Endothelial cell of umbilical vein (primary cell): ENCODE results near the gene LCTL. TPM values are rescaled to one million over a fixed set of nuclear protein-coding genes. Genes with fewer than 3 reads are reported as not detected.

Experiments
- BruUV-seq: library from RNA; stranded (reverse); fragments of 400-500 nt; replicated peaks from 2 replicates; lab custom pipeline; 2021; lab: Mats Ljungman, UMichigan
- CTCF ChIA-PET: fragments of 300-600, 350-600 bp; sonication (Branson Sonifier 250); formaldehyde crosslinking; loops from one replicate; lab custom pipeline; 2021; ENCODE audit warnings: antibody characterized with exemption, inconsistent platforms; lab: Charles Lee
- POLR2A ChIA-PET: fragments of 300-600, 350-600 bp; sonication (Branson Sonifier 250); formaldehyde crosslinking; loops from one replicate; lab custom pipeline; 2021; ENCODE audit warnings: antibody characterized with exemption, inconsistent platforms; lab: Charles Lee
- DNase-seq: peaks from one replicate; pipeline ENCODE4 v3.0.0-alpha.2; 2011; ENCODE audit warnings: low read depth, low spot score
- FAIRE-seq: peaks from 2 replicates; lab custom pipeline; 2011; peaks lifted over from hg19 to GRCh38; lab: Jason Lieb, UNC
- H2AFZ ChIP-seq: 2 replicates; pipeline ENCODE4 v1.6.0; 2012; ENCODE audit warnings: low read depth, low read length, control low read depth, inconsistent platforms
- H3K27ac ChIP-seq: 2 replicates; pipeline ENCODE4 v1.5.1; 2011; ENCODE audit warnings: low read depth, mild to moderate bottlenecking, control low read depth, low read length, moderate library complexity; ENCODE audit not compliant: insufficient read depth
- H3K27me3 ChIP-seq, 2 experiments: 2 replicates each; pipeline versions ENCODE4 v1.6.0 to v1.6.1; 2011; ENCODE audit warnings: low read length in 2 of 2, mixed read lengths in 1 of 2; ENCODE audit not compliant: control insufficient read depth in 2 of 2, insufficient read depth in 2 of 2
- H3K36me3 ChIP-seq, 2 experiments: 2 replicates in 1 of 2; 3 replicates in 1 of 2; pipeline ENCODE4 v1.5.1; 2011; ENCODE audit warnings: low read length in 2 of 2, mild to moderate bottlenecking in 1 of 2, moderate library complexity in 1 of 2; ENCODE audit not compliant: control insufficient read depth in 2 of 2, insufficient read depth in 2 of 2; ENCODE audit errors: extremely low read depth in 1 of 2
- H3K4me1 ChIP-seq: 3 replicates; pipeline ENCODE4 v1.5.1; 2011; ENCODE audit warnings: mild to moderate bottlenecking, low read length; ENCODE audit not compliant: control insufficient read depth, insufficient read depth; ENCODE audit errors: extremely low read depth
- H3K4me2 ChIP-seq: 2 replicates; pipeline ENCODE4 v1.6.1; 2011; ENCODE audit warnings: low read length, control low read depth, mixed read lengths; ENCODE audit not compliant: insufficient read depth
- H3K4me3 ChIP-seq, 3 experiments: fragments of 200-600 bp in 1 of 3; sonication (generic), shearing (Covaris generic) in 1 of 3; replicated peaks in 1 of 3; 2 replicates each; pipeline ENCODE4 v1.5.1; 2011 to 2016; ENCODE audit warnings: control low read depth in 3 of 3, low read length in 3 of 3, mild to moderate bottlenecking in 2 of 3, inconsistent platforms in 1 of 3, low read depth in 1 of 3, moderate library complexity in 1 of 3; ENCODE audit not compliant: insufficient read depth in 1 of 3
- H3K79me2 ChIP-seq: 2 replicates; pipeline ENCODE4 v1.6.0; 2012; ENCODE audit warnings: low read length, inconsistent platforms; ENCODE audit not compliant: control insufficient read depth, insufficient read depth
- H3K9ac ChIP-seq: replicated peaks from 2 replicates; pipeline ENCODE3; 2011; ENCODE audit warnings: low read length, control low read depth; ENCODE audit not compliant: insufficient read depth; ENCODE audit errors: extremely low read depth
- H3K9me1 ChIP-seq: replicated peaks from 3 replicates; pipeline ENCODE4 v1.6.0; 2011; ENCODE audit warnings: mild to moderate bottlenecking, low read length; ENCODE audit not compliant: control insufficient read depth, insufficient read depth; ENCODE audit errors: extremely low read depth
- H3K9me3 ChIP-seq: replicated peaks from 2 replicates; pipeline ENCODE4 v1.5.1; 2012; ENCODE audit warnings: low read length, inconsistent platforms; ENCODE audit not compliant: control insufficient read depth, insufficient read depth
- H4K20me1 ChIP-seq: replicated peaks from 2 replicates; pipeline ENCODE3; 2011; ENCODE audit warnings: mild to moderate bottlenecking, low read length; ENCODE audit not compliant: control insufficient read depth, insufficient read depth; ENCODE audit errors: extremely low read depth
- CTCF ChIP-seq, 2 donors: IDR thresholded peaks; 1 replicate in 1 of 2; 2 replicates in 1 of 2; pipeline ENCODE4 v1.5.1; 2011; ENCODE audit warnings: low read length in 2 of 2, mild to moderate bottlenecking in 2 of 2, moderate library complexity in 2 of 2, control low read depth in 1 of 2, inconsistent platforms in 1 of 2, low read depth in 1 of 2; ENCODE audit not compliant: insufficient read depth in 1 of 2; ENCODE audit errors: extremely low read depth in 1 of 2
- FOS ChIP-seq: IDR thresholded peaks from 2 replicates; pipeline ENCODE4 v1.6.1; 2011; ENCODE audit warnings: mild to moderate bottlenecking, low read length, moderate library complexity, borderline replicate concordance; ENCODE audit not compliant: insufficient read depth
- GATA2 ChIP-seq: IDR thresholded peaks from 2 replicates; pipeline ENCODE4 v1.7.0; 2011; ENCODE audit warnings: low read depth, mild to moderate bottlenecking, moderate library complexity, mixed read lengths, low read length; ENCODE audit not compliant: insufficient read length, insufficient read depth
- JUN ChIP-seq: IDR thresholded peaks from 2 replicates; pipeline ENCODE4 v1.6.1; 2011; ENCODE audit warnings: borderline replicate concordance, low read depth; ENCODE audit not compliant: insufficient read length, insufficient read depth
- MAX ChIP-seq: IDR thresholded peaks from 2 replicates; pipeline ENCODE4 v1.6.1; 2011; ENCODE audit not compliant: insufficient read depth, insufficient read length
- MYC ChIP-seq: IDR thresholded peaks from one replicate; pipeline ENCODE4 v1.6.1; 2011; ENCODE audit warnings: mild to moderate bottlenecking, low read depth, low read length
- POLR2A ChIP-seq: IDR thresholded peaks from 2 replicates; pipeline ENCODE4 v1.6.1; 2012; ENCODE audit warnings: low read depth, mild to moderate bottlenecking, control low read depth, low read length
- POLR2AphosphoS5 ChIP-seq: IDR thresholded peaks from 2 replicates; pipeline ENCODE4 v1.6.1; 2012; ENCODE audit warnings: low read depth, mild to moderate bottlenecking, control low read depth, low read length, moderate library complexity; ENCODE audit not compliant: insufficient read depth
- dilution Hi-C: fragments of 300-500 bp; cut with MboI; formaldehyde crosslinking; loops from one replicate; pipeline ENCODE4 v1.15.0; 2019; ENCODE audit warnings: low sequenced_read_pairs; ENCODE audit not compliant: extremely low pct_ligation_motif_present
- intact Hi-C: fragments of 100-400 bp; cut with micrococcal nuclease; formaldehyde crosslinking; loops from one replicate; pipeline ENCODE4 v1.10.0; 2022
- polyA plus RNA-seq, 4 experiments: library from polyadenylated mRNA; depleted of rRNA in 3 of 4; stranded (reverse) in 3 of 4; unstranded in 1 of 4; fragments of >200 nt; gene quantifications; 2 replicates each; pipeline versions ENCODE4 v1.2.1 to v1.2.3, GENCODE V29; 2011 to 2012; ENCODE audit warnings: missing spikeins in 1 of 4
- total RNA-seq: library from RNA; stranded (reverse); gene quantifications from 2 replicates; pipeline ENCODE4 v1.2.3, GENCODE V29; 2021

The LCTL gene
- total and polyA plus RNA-seq, 2 donors (not counting 3 experiments of a cell fraction or from before 2014, with no cell fraction given): 0.04 TPM; not detected in 1

GRCh38 chr15:66594836-66595235 lies 29.0 kb upstream of the LCTL start:
- Histone ChIP-seq H3K27me3 (no peaks in the 10 kb centered on the region), H3K27ac (no peak overlapping the region), H3K9me1 (no peaks in the 10 kb centered on the region), H3K9me3 (no peaks in the 10 kb centered on the region), H4K20me1 (no peaks in the 10 kb centered on the region), H3K79me2 (no peaks in the 10 kb centered on the region), H3K36me3 (no peaks in the 10 kb centered on the region), H3K4me2 (no peak overlapping the region), H3K9ac (no peak overlapping the region), H3K4me3 (no peak overlapping the region), H2AFZ (no peak overlapping the region), H3K4me1 (no peaks in the 10 kb centered on the region)
- no peak for DNase-seq
- CTCF ChIA-PET: interaction anchor here (1.2 to 1.6 kb wide), 3 partner anchors 8 to 96 kb away, joined by 3 to 4 read pairs (median 3); partner anchors contain the start of gene LCTL
- intact Hi-C loops (no loop called here), dilution Hi-C loops (no loop called here)
- POLR2A ChIA-PET: no interaction called here
- no TSS peak for BruUV-seq
- no peak for FAIRE-seq
- TF ChIP-seq POLR2A: no peak
- no peak for TF ChIP-seq JUN
- no peak for TF ChIP-seq POLR2AphosphoS5
- TF ChIP-seq MAX: no peak
- TF ChIP-seq GATA2: no peak
- TF ChIP-seq CTCF (IDR thresholded peaks at IDR 0.05; ENCODE audit: extremely low read depth in 1 of 2, insufficient read depth in 1 of 2, low read depth in 1 of 2, low read length in 2 of 2): no peak
- no peak for TF ChIP-seq FOS
- TF ChIP-seq MYC: no peak
